GM10847 (cell line): ENCODE results near the gene TIGD3.

Source experiments
- POLR2A ChIP-seq: IDR thresholded peaks from 2 replicates; pipeline ENCODE4 v1.6.1; 2011; ENCODE audit not compliant: insufficient read length; ENCODE audit errors: extremely low read depth

Gene TIGD3

GRCh38 chr11:65401073-65401802 lies 46.7 kb downstream of the TIGD3 start:
- TF ChIP-seq POLR2A: no peak

DNA sequence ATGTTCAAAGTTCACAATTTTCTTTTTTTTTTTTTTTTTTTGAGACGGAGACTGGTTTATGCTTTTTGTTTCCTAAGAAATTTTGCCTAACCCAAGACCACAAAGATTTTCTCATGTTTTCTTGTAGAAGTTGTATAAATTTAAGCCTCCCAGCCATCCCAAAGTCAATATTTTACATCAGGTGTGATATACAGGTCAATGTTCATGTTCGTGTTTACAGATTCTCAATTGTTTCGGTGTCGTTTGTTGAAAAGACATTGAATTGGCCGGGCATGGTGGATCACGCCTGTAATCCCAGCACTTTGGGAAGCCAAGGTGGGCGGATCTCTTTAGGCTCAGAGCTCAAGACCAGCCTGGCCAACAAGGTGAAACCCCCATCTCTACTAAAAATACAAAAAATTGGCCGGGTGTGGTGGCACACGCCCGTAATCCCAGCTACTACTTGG lies 47.3 kb downstream of the TIGD3 start:
- TF ChIP-seq POLR2A: no peak

GRCh38 chr11:65402790-65403189 lies 48.2 kb downstream of the TIGD3 start:
- no peak for TF ChIP-seq POLR2A

GRCh38 chr11:65403607-65404121 lies 49.1 kb downstream of the TIGD3 start:
- TF ChIP-seq POLR2A: no peak

GRCh38 chr11:65404210-65404609 lies 49.7 kb downstream of the TIGD3 start:
- no peak for TF ChIP-seq POLR2A

- TF ChIP-seq POLR2A: no peak
Measured at GRCh38 chr11:65404638-65405339, 50.2 kb downstream of the TIGD3 start.
